K562 treated with DMSO at 1 percent for 24 hours (cell line): ENCODE measurements around the gene HEMK1. TPM values are rescaled to one million over a fixed set of nuclear protein-coding genes. Genes with fewer than 3 reads are reported as not detected.

Experiments used
- total RNA-seq: library from RNA; unstranded; fragments of 300-600 nt; gene quantifications from 2 replicates; pipeline ENCODE4 v1.2.3, GENCODE V29; 2022; ENCODE audit warnings: low read depth; ENCODE audit not compliant: insufficient read depth

Gene HEMK1
- 21.0 and 23.4 TPM in 2 replicates for total RNA-seq

DNA sequence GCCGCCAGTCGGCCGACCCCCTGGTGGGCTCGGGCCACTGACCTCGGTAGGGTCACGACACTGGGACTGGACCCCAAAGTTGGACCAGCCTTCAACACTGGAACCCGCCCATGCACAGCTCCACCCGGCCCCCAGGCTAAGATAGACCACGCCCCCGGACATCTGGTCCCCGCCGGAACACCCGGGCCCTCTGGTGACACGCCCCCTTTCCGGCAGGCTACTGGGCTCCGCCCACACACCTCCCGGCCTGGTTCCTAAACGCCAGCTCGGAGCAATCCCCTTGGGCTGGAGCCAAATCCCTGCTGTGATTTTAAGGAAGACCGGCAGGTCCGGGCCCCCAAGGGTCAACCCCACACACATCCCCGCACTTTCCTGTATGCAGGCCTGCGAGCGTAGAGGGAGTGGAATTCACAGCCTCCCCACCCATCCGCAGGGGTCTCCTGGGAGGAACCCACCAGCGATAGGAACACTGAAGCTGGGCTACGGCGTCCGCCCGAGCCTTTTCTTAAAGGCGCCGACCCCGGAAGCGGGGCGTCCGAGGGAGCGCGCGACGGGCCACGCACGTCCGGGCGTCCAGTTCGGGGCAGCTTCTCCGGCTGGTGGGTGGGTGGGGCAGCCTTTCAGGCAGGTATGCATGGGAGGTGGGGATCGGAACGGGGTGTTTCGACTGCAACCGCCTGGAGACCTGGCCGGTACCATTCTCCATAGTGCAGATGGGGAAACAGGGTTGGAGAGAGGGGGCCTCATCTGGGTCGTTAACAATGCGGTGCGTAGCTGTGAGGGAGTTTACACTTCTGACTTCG lies at the start of gene HEMK1:
HEMK1 (plus strand) TSS at position 576 of the 803 bp plus-strand sequence. CDS start 1,583 bp downstream, outside the sequence.

GRCh38 chr3:50567386-50568167 lies 1.7 kb upstream of the HEMK1 start, which contains the start of gene C3orf18:
Gene C3orf18 (minus strand): TSS chr3:50567747. CDS start chr3:50565699, 2,048 bp downstream.

GRCh38 chr3:50611464-50612233 lies 42.3 kb downstream of the HEMK1 start, which contains the start of gene CISH:
Gene CISH (minus strand): TSS chr3:50611774. CDS start chr3:50611650, 124 bp downstream.

GRCh38 chr3:50617096-50617791 lies 47.9 kb downstream of the HEMK1 start, which contains the start of gene MAPKAPK3:
Gene MAPKAPK3 (plus strand): TSS chr3:50617151. CDS start chr3:50617566, 415 bp downstream.

Other genes with a start within 250 kb of the HEMK1 start
- gene HYAL2, start 246.8 kb upstream of the HEMK1 start, total RNA-seq, result 21.1 and 27.9 TPM in 2 replicates
- gene TUSC2, start 241.3 kb upstream of the HEMK1 start, total RNA-seq, result 46.1 and 70.9 TPM in 2 replicates
- gene RASSF1, start 228.7 kb upstream of the HEMK1 start, total RNA-seq, result 51.1 and 54.0 TPM in 2 replicates
- 0.88 and 1.3 TPM in 2 replicates for gene ZMYND10, start 223.8 kb upstream of the HEMK1 start, total RNA-seq
- gene NPRL2, start 218.7 kb upstream of the HEMK1 start, total RNA-seq, result 24.8 and 28.6 TPM in 2 replicates
- gene CYB561D2, start 218.7 kb upstream of the HEMK1 start, total RNA-seq, result 16.0 and 16.1 TPM in 2 replicates
- gene TMEM115, start 210.0 kb upstream of the HEMK1 start, total RNA-seq, result 46.7 and 47.7 TPM in 2 replicates
- gene CACNA2D2, start 65.9 kb upstream of the HEMK1 start, total RNA-seq, result 0.53 and 0.74 TPM in 2 replicates
- gene C3orf18, start 1.8 kb upstream of the HEMK1 start, total RNA-seq, result 4.1 and 6.8 TPM in 2 replicates
- 216 and 231 TPM in 2 replicates for gene CISH, start 42.3 kb downstream of the HEMK1 start, total RNA-seq
- 42.2 and 45.8 TPM in 2 replicates for gene MAPKAPK3, start 47.6 kb downstream of the HEMK1 start, total RNA-seq
- gene DOCK3, start 105.4 kb downstream of the HEMK1 start, total RNA-seq, result 0.08 TPM in 2 replicates